M059J (cell line): ENCODE results near the gene IL15RA. TPM values are rescaled to one million over a fixed set of nuclear protein-coding genes. Genes with fewer than 3 reads are reported as not detected.
"Not testable (repeated sequence)": the region's sequence is repeated elsewhere in the genome, so short reads cannot be mapped to it uniquely, and the experiment has no call there.

Experiments
- DNase-seq: peaks from one replicate; pipeline ENCODE4 v3.0.0-alpha.2; 2012; ENCODE audit warnings: low read depth
- total RNA-seq: library from RNA; depleted of rRNA; stranded (reverse); fragments of >200 nt; shearing (Covaris generic); gene quantifications from 2 replicates; pipeline ENCODE4 v1.2.3, GENCODE V29; 2014

The IL15RA gene
- total RNA-seq, 1 experiment from 2014 or later, result 14.9 TPM

- no peak for DNase-seq
Measured at GRCh38 chr10:6006546-6006945, 29.2 kb upstream of the IL15RA start.

GRCh38 chr10:6005856-6006395 is 28.6 kb upstream of the IL15RA start:
- DNase-seq, result no peak

GRCh38 chr10:6005161-6005804 is 27.9 kb upstream of the IL15RA start:
- DNase-seq, result not testable (repeated sequence)

- no peak for DNase-seq
Measured at GRCh38 chr10:6002809-6003510, 25.6 kb upstream of the IL15RA start.

GRCh38 chr10:5999440-6000165 is 22.3 kb upstream of the IL15RA start:
- no peak for DNase-seq

GRCh38 chr10:5996696-5997095 is 19.4 kb upstream of the IL15RA start:
- DNase-seq, result no peak

GRCh38 chr10:5992398-5992797 is 15.1 kb upstream of the IL15RA start:
- no peak for DNase-seq

- DNase-seq, result no peak
Measured at GRCh38 chr10:5991708-5992107, 14.4 kb upstream of the IL15RA start.

- no peak for DNase-seq
Measured at GRCh38 chr10:5989756-5990155, 12.4 kb upstream of the IL15RA start.

DNA sequence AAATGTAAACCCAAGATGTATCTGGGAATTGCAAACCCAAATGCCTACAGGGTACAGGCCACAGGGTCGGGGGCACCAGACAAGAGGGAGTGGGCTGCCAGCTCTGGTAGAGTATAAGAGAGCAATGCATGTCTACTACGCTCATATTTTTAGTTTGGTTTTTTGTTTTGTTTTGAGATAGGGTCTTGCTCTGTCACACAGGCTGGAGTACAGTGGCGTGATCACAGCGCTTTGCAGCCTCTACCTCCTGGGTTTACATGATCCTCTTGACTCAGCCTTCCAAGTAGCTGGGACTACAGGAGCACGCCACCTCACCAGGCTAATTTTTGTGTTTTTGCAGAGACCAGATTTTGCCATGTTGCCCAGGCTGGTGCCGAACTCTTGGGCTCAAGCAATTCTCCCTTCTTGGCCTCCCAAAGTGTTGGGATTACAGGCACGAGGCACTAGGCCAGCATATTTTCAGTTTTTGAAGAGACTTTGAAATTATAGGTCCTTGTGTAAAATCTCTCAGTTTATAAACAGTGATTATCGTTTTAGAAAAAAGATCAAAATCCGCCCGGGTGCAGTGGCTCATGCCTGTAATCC is 11.1 kb upstream of the IL15RA start:
- DNase-seq, result no peak

- DNase-seq, result no peak
Measured at GRCh38 chr10:5987747-5988146, 10.4 kb upstream of the IL15RA start.

DNA sequence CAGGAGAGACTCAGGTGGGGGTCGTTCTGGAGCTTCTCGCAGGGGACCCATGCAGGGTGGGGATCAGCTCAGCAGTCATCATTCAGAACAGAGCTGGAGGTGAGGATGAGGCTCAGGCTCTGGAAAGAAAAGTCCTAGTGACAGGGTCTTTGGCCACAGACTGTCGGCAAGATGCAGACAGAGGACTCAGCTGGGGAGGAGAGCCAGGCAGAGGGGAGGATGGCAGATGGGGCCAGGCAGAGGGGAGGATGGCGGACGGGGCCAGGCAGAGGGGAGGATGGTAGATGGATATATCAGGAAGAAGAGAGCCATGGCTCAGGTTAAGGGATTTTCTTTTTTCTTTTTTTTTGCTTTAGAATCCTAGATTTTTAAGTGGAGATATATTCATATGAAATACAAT is 7.7 kb upstream of the IL15RA start:
- DNase-seq, result no peak

DNA sequence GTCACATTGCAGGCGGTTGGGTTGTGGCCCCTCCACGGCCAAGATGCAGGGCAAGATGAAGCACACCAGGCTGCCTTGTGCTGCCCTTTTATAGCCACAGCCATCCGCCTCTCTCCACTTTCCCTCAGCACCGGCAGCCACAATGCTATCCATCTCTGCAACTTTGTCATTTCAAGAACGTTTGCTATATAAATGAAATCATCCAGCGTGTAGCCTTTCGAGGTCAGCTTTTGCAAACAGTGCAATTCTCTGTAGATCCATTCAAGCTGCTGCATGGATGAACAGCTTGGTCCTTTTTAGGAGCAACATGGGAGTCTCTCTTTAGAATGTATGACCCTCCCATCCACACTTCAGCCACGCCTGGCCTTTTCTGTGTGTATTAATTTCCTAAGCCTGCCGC is 6.4 kb upstream of the IL15RA start:
- DNase-seq, result no peak

DNA sequence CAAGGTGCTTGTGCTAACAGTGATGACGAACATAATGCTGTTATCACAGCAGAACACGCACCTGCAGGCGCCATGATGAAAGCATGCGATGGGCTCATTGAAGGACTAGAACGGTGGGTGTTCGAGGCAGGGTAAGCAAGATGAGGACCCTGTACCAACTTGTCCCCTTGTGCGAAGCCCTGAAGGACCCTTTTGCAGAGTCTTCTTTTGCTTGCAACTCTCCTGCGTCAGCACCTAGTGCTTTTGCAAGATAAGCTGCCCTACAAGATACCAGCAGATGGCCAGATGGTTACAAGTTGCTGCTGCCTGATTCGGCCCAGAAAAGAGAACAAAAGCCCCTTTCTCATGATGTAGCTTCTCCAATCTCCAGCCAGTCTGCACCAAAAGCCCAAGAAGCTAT is 4.2 kb upstream of the IL15RA start:
- DNase-seq, result no peak

DNA sequence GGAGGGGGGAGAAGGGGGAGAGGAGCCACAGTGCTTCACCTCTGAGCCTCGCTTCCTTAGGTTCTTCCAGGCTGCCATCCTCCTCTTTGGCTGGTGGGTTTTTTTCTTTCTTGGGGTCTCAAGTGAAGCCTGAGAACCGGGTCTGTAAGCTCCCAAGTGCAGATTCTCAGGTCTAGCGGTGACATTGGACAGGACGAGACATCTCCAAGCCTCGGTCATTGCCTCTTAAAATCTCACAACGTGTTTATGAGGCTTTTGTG is 817 bp upstream of the IL15RA start:
- DNase-seq, result no peak

DNA sequence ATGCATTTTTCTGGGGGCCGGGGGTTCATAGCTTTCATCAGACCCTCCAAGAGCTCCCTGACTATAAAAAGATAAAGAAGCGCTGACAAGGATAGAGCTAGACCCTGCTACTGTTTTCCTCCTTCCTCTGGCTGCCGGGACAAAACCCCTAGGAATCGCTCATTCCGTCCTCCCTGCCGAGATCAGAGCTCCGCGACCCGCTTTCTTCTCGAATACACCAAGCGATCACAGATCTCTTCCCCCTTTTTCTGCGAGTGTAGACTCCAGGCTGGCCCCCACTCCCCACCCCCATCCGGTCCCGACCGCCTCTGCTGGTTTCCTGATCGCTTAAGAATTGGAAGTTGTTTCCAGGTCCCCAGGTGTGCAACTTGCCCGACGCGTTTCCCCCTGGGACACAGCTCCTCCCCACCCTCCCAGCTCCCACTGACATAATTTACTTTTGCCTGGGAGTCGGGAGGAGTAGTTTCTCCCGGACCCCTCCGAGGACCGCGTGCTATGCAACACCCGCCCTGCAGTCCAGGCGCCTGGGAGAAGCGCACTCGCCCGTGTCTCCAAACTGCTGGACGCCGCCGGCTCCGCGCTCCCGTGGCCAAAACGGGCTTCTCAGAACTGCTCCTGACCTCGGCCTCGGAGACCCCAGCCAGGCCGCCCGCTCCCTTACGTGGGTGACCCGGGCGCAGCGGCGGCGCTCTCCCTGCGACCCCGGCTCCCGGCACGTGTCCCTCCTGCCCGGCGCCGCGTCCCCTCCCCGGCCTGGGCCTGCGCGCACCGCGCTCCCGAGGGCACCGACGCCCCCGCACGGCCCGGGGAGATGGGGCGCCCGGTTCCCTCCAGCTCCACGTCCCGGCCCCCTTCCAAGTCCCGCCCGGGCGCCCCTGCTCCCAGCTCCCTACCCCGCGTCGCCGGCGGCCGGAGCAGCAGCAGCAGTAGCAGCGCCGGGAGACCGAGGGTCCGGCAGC is 552 bp downstream of the IL15RA start:
- peak; percentile 40 for DNase-seq

DNA sequence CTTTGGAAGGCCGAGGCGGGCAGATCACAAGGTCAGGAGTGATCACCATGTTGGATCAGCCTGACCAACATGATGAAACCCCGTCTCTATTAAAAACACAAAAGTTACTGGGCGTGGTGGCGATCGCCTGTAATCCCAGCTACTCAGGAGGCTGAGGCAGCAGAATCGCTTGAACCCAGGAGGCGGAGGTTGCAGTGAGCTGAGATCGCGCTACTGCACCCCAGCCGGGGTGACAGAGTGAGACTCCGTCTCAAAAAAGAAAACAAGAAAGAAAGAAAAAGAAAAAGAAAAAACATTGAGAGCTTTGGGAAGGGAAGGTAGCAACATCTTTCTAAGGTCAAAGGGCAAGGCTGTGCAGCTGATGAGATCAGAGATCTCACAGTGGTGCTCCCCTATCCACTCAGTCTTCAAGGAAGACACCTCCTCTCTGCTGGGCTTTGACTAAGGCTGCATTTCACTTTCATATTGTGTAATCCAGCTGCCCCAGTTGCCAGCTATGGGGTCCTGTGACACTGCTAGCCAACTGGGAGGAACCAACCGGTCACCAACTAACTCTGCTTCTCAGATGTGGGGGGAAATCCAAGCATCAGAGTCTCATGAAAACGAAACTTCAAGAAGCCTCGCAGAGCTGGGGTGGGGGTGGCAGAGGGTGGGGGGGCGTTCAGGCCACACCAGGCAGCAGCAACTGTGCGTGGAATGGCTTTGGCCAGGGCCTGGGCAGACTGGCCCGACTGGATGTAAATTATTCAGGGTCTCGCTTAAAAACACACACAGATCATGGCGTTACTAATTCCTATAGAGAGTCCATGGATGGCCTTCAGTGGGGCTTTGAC is 1.5 kb downstream of the IL15RA start:
- DNase-seq, result peak; percentile 31

DNA sequence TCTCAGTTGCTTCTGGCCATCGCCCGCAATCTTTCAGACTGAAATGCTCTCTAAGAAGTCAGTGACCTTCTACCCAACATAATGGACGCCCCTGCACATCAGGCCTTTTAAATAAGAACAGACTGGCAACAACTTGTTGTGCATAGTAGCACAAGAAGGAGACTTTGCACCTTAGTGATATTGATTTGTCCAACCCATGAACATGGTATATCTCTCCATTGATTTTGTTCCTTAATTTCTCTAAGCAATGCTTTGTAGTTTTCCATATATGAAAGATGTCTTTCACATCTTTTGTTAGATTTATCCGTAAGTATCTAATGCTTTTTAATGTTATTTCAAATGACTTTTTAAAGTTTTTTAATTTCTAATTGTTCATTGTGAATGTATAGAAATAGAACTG is 4.3 kb downstream of the IL15RA start:
- no peak for DNase-seq

- DNase-seq, result no peak
Measured at GRCh38 chr10:5971886-5972285, 5.5 kb downstream of the IL15RA start.

DNA sequence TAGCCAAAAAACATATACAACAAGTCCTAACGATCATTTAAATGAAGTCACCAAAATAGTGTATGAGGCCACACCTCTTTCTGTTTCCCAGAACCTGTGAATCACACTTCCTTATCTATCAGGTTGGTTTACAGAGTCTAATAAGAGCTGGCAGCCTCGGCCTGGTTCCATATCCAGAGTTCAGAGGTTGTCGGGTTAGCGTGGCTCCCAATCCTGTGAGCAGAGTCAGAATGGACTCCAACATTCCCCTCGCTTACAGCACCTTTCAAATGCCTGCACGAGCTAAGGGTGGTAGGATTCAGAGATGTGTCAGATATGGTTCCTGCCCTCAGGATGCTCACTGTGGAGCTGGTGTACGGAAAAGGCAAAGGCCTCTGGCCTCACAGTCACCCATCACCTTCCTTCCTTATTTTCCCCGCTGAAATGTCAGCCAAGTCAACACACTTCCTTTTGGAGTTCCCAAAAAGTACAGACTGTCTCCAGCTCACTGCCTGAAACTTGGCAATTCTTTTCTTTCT is 6.0 kb downstream of the IL15RA start:
- DNase-seq, result peak; percentile 45
